ENCODE measurements around the gene RASGRP2. TPM values are rescaled to one million over a fixed set of nuclear protein-coding genes. Genes with fewer than 3 reads are reported as not detected.
A peak's percentile ranks its signal among the peaks of the same experiment; 100 is the strongest.

Gene RASGRP2
- total RNA-seq, 4 donors from 2014 or later, result 32.8 to 72.8 (median 34.9) TPM

DNA sequence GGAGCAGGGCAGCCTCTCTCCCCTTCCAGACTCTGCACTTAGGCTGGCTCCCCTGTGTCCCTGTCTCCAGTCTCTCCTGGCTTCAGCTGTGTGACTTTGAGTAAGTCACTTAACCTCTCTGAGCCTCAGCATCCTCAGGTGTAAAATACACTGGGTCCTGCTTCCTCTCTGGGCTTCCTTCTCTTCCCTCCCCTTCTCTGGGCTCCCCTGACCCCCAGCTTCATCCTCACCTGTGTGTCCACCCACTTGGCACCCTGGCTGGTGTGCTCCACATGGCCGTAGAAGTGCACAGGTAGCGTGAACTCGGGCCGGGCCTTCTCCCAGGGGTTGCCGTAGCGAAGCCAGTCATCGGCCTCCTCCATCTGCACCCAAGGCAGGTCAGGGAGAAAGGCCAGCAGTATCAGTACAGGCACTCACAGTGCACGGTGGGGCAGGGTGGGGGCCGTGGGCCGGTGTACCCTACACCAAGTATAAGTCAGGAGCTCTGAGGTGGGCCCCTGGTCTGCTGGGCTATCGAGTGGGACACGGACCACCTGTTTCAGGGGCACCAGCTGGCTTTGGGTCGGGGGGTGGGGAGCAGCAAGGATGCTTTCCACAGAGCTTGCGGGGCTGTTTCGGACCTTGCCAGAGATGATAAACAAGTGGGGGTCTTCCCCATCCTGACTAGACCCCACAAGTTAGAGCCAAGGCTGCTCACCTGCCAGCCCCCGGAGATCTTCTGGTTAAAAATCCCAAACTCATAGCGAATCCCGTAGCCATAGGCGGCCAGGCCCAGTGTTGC lies 13.8 kb upstream of the RASGRP2 start:
- 83% methylated on average over 18 of the region's 19 CpGs for WGBS
- no peak for DNase-seq (ENCODE audit: extremely low spot score)
- no peaks in the 10 kb centered on the region for H3K9me3 ChIP-seq
- TF ChIP-seq, protein P1, sequence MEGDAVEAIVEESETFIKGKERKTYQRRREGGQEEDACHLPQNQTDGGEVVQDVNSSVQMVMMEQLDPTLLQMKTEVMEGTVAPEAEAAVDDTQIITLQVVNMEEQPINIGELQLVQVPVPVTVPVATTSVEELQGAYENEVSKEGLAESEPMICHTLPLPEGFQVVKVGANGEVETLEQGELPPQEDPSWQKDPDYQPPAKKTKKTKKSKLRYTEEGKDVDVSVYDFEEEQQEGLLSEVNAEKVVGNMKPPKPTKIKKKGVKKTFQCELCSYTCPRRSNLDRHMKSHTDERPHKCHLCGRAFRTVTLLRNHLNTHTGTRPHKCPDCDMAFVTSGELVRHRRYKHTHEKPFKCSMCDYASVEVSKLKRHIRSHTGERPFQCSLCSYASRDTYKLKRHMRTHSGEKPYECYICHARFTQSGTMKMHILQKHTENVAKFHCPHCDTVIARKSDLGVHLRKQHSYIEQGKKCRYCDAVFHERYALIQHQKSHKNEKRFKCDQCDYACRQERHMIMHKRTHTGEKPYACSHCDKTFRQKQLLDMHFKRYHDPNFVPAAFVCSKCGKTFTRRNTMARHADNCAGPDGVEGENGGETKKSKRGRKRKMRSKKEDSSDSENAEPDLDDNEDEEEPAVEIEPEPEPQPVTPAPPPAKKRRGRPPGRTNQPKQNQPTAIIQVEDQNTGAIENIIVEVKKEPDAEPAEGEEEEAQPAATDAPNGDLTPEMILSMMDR (IDR thresholded peaks at IDR 0.05), result no peak
- TF ChIP-seq POLR2AphosphoS5 (IDR thresholded peaks at IDR 0.05), result no peak
- TF ChIP-seq EP300 (IDR thresholded peaks at IDR 0.05), result no peak
- TF ChIP-seq POLR2A (IDR thresholded peaks at IDR 0.05; ENCODE audit: low read depth), result no peak
- H3K36me3 ChIP-seq, result peaks cover 0 to 29% (median 22%) of the 10 kb centered on the region in 4 donors
- peak overlapping the region; percentile 86 to 92 (median 88) for H3K27ac ChIP-seq (replicated peaks in 1 of 4)
- H3K4me1 ChIP-seq, result peaks cover 37 to 54% (median 52%) of the 10 kb centered on the region in 4 donors
- no peak overlapping the region for H3K4me3 ChIP-seq
- intact Hi-C loops (cut with DNase I), result no loop called here
- no peaks in the 10 kb centered on the region for H3K27me3 ChIP-seq

- no peaks in the 10 kb centered on the region for H3K27me3 ChIP-seq
- no peaks in the 10 kb centered on the region for H3K9me3 ChIP-seq
- WGBS, result 92% methylated on average over 12 of the region's 13 CpGs
- H3K27ac ChIP-seq (replicated peaks in 1 of 4), result peak overlapping the region in 3 of 4 donors; percentile 23 to 88 (median 44)
- peaks cover 11 to 40% (median 36%) of the 10 kb centered on the region in 4 donors for H3K36me3 ChIP-seq
- H3K4me1 ChIP-seq, result peaks cover 22 to 40% (median 33%) of the 10 kb centered on the region in 4 donors
- H3K4me3 ChIP-seq, result no peak overlapping the region
- no peak for DNase-seq (ENCODE audit: extremely low spot score)
- TF ChIP-seq POLR2A (IDR thresholded peaks at IDR 0.05; ENCODE audit: low read depth), result no peak
- TF ChIP-seq POLR2AphosphoS5 (IDR thresholded peaks at IDR 0.05), result no peak
- TF ChIP-seq, protein P1 (IDR thresholded peaks at IDR 0.05), result no peak
- TF ChIP-seq EP300 (IDR thresholded peaks at IDR 0.05), result no peak
- intact Hi-C loops (cut with DNase I), result no loop called here
Observed at GRCh38 chr11:64755681-64756361, 11.9 kb upstream of the RASGRP2 start.

DNA sequence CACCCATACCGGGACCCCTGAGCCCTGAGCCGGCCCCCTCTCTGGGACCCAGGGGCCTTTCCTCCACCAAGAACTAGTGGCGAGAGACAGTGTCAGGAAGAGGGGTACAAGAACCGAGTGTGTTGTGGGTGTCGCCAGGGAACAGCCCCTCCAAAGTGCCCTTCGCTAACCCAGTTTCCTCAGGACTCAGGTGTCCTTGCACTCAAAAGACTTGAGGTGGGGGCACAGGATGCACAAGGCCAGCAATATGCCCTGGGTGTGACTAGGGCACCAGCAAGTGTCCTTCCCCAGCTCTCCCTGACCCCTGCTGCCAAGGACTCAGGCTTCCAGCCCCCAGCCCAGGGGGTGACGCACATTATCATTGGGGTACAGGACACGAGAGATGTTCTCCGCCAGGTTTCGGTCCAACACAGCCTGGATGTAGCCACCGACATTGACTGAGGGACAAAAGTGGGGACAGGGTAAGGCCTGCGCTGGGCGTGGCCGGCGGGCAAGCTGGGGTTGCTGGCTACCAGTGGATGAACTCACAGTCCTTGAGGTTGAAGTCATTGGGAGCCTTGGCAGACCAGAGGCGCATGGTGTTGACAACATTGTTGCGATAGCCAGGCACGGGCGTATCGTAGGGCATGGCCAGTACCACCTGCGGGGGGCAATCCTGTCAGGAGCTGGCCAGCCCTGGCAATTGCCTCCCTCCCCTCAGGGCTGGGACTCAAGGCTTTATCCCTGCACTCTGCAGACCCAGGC lies 11.1 kb upstream of the RASGRP2 start:
- no peaks in the 10 kb centered on the region for H3K27me3 ChIP-seq
- peaks cover 15 to 33% (median 25%) of the 10 kb centered on the region in 4 donors for H3K4me1 ChIP-seq
- WGBS, result 92% methylated on average over 15 of the region's 21 CpGs
- H3K27ac ChIP-seq (replicated peaks in 1 of 4), result peak overlapping the region in 3 of 4 donors; percentile 45 to 88 (median 55)
- intact Hi-C loops (cut with DNase I), result no loop called here
- no peak overlapping the region for H3K4me3 ChIP-seq
- peaks cover 11 to 47% (median 43%) of the 10 kb centered on the region in 4 donors for H3K36me3 ChIP-seq
- TF ChIP-seq POLR2AphosphoS5 (IDR thresholded peaks at IDR 0.05) (no peak), POLR2A (IDR thresholded peaks at IDR 0.05; ENCODE audit: low read depth) (no peak), EP300 (IDR thresholded peaks at IDR 0.05) (no peak)
- TF ChIP-seq, protein P1 (IDR thresholded peaks at IDR 0.05), result no peak
- H3K9me3 ChIP-seq, result no peaks in the 10 kb centered on the region
- DNase-seq (ENCODE audit: extremely low spot score), result no peak

DNA sequence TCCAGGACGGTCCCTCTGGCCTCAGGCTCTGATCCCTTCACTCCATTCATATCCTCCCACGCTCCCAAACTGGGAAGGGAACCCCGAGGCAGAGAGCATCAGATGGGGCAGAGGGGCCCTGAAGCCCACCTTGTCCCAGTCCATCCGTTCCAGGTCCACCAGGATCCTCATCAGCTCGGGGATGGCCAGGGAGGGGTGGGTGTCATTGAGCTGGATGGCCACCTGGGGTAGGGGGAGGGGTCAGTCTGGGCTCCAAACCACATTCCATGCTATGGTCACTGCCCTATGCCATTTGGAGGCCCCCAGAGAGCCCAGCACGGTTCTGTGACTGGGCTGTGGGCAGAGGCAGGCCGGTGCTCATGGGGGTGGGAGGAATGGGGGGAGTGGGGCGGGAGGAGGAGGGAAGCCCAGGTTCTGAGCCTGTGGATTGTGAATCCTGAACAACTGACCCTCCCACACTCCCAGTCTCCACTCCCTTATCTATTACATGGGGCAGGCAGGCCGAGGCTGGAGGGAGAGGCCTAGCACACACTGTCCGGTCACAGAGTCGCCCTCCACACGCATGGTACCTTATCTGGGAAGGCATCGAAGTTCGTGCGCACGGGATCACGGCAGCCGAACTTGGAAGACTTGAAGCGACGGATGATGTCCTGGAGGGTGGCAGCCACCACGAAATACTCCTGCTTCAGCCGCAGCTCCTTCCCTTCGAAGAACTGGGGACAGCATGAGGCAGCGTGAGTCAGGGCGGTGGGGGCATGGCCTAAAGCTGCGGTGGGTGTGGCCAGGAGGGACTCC lies 10.4 kb upstream of the RASGRP2 start:
- Histone ChIP-seq H3K4me3 (no peak overlapping the region), H3K27ac (replicated peaks in 1 of 4) (peak overlapping the region in 3 of 4 donors; percentile 45 to 58 (median 55)), H3K9me3 (no peaks in the 10 kb centered on the region), H3K27me3 (no peaks in the 10 kb centered on the region), H3K4me1 (peaks cover 7 to 25% (median 18%) of the 10 kb centered on the region in 4 donors), H3K36me3 (peaks cover 11 to 48% (median 45%) of the 10 kb centered on the region in 4 donors)
- DNase-seq (ENCODE audit: extremely low spot score), result no peak
- TF ChIP-seq, protein P1 (IDR thresholded peaks at IDR 0.05), result no peak
- TF ChIP-seq POLR2A (IDR thresholded peaks at IDR 0.05; ENCODE audit: low read depth), result no peak
- no peak for TF ChIP-seq EP300 (IDR thresholded peaks at IDR 0.05)
- no peak for TF ChIP-seq POLR2AphosphoS5 (IDR thresholded peaks at IDR 0.05)
- WGBS, result 87% methylated on average over 26 of the region's 26 CpGs
- intact Hi-C loops (cut with DNase I), result no loop called here

Measured in esophagus muscularis mucosa (tissue), 4 donors.